Natural killer cell (primary cell): Measurements from ENCODE around the gene ABCC1. TPM values are rescaled to one million over a fixed set of nuclear protein-coding genes. Genes with fewer than 3 reads are reported as not detected.

Experiments
- ATAC-seq, 3 donors: fragments of 150-1000 bp in 2 of 3; fragments of 200-7000 bp in 1 of 3; cut with Tn5 transposase; 1 replicate in 1 of 3; 2 replicates in 2 of 3; pipeline ENCODE4 v1.10.0; 2021; ENCODE audit warnings: mild to moderate bottlenecking in 2 of 3, moderate library complexity in 2 of 3
- DNase-seq, 2 donors: peaks; one replicate each; pipeline versions ENCODE4 v3.0.0 to v3.0.0-alpha.2; 2013 to 2021; ENCODE audit warnings: mixed read lengths in 1 of 2
- H3K27ac ChIP-seq: one replicate; pipeline ENCODE4 v1.5.1; 2013; ENCODE audit warnings: mild to moderate bottlenecking, low read length
- H3K27me3 ChIP-seq: one replicate; pipeline ENCODE4 v1.6.1; 2013; ENCODE audit warnings: low read length; ENCODE audit not compliant: control insufficient read depth, insufficient read depth
- H3K36me3 ChIP-seq: one replicate; pipeline ENCODE4 v1.6.1; 2013; ENCODE audit warnings: low read length; ENCODE audit not compliant: control insufficient read depth, insufficient read depth
- H3K4me1 ChIP-seq: one replicate; pipeline ENCODE4 v1.6.1; 2013; ENCODE audit warnings: low read length; ENCODE audit not compliant: control insufficient read depth, insufficient read depth
- H3K4me3 ChIP-seq: one replicate; pipeline ENCODE4 v1.5.1; 2013; ENCODE audit warnings: low read length
- H3K9me3 ChIP-seq: one replicate; pipeline ENCODE4 v1.6.1; 2013; ENCODE audit warnings: low read length; ENCODE audit not compliant: control insufficient read depth, insufficient read depth
- H3K27ac Mint-ChIP-seq, 2 donors: one replicate each; pipeline ENCODE4 v1.8.0; 2022; ENCODE audit warnings: mild to moderate bottlenecking in 2 of 2, mixed read lengths in 2 of 2, moderate library complexity in 1 of 2
- H3K27me3 Mint-ChIP-seq, 2 donors: one replicate each; pipeline ENCODE4 v1.8.0; 2022; ENCODE audit warnings: low read depth in 2 of 2, mixed read lengths in 2 of 2
- H3K36me3 Mint-ChIP-seq: one replicate; pipeline ENCODE4 v1.8.0; 2022; ENCODE audit warnings: mixed read lengths
- H3K4me1 Mint-ChIP-seq, 2 donors: one replicate each; pipeline ENCODE4 v1.8.0; 2022; ENCODE audit warnings: mixed read lengths in 2 of 2
- H3K4me3 Mint-ChIP-seq: one replicate; pipeline ENCODE4 v1.8.0; 2022; ENCODE audit warnings: mild to moderate bottlenecking, moderate library complexity, mixed read lengths
- H3K9me3 Mint-ChIP-seq, 2 donors: one replicate each; pipeline ENCODE4 v1.8.0; 2022; ENCODE audit warnings: mixed read lengths in 2 of 2
- WGBS: methylation state at CpG from one replicate; pipeline ENCODE4 v1.1.7; 2013; ENCODE audit warnings: missing lambda C conversion rate; ENCODE audit not compliant: insufficient coverage; 5-methylcytosine and 5-hydroxymethylcytosine counted together
- intact Hi-C: fragments of 100-400 bp; cut with micrococcal nuclease; formaldehyde crosslinking; loops from one replicate; pipeline ENCODE4 v1.14.2; 2022
- total RNA-seq, 4 donors: library from RNA; stranded (reverse); fragments of 120-200 nt in 1 of 4; gene quantifications; one replicate each; pipeline versions ENCODE4 v1.2.3 to v1.2.4, GENCODE V29; 2013 to 2022
- TF ChIP-seq, protein P1 (sequence below): fragments of 200-600 bp; IDR thresholded peaks from one replicate; pipeline ENCODE4 v1.8.0; 2022; ENCODE audit warnings: antibody characterized with exemption

The ABCC1 gene
- total RNA-seq, 3 donors from 2014 or later (not counting 1 experiment from before 2014, with no cell fraction given) = 24.5 to 53.9 (median 27.9) TPM

DNA sequence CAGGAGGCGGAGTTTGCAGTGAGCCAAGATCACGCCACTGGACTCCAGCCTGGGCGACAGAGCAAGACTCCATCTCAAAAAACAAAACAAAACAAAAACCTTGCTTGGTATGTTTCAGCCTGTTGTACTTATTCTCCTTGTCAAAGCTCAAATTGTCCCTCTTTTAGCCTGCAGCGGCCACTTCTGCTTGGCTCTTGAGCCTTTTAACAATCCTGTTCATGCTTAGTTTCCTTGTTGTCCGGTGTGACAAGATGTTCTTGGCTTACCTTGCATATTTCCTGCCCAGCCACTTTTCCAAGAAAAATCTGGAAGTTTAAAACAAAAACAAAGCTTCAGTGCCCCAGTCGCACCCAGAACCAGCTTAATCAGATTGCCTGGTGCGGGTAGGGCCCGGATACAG, 81.0 kb downstream of the ABCC1 start:
- H3K9me3 Mint-ChIP-seq = no peaks in the 10 kb centered on the region

DNA sequence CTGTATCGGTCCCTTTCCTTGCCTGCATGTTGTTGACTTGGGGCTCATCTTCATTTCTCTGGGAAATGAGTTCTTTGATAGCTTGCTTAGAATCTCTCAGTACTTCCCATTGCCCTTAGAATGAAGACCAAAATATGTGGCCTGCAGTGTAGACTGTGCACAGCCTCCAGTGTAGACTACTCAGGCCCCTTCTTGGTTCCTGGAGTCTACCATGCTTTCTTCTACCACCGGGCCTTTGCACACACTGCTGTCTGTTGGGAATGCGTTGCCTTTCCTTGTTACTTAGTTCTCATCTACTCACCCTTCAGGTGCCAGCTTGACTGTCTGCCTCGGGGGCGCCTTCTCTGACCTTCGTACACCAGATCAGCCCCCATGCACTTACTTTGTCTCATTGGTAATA, 82.0 kb downstream of the ABCC1 start:
- TF ChIP-seq, protein P1, sequence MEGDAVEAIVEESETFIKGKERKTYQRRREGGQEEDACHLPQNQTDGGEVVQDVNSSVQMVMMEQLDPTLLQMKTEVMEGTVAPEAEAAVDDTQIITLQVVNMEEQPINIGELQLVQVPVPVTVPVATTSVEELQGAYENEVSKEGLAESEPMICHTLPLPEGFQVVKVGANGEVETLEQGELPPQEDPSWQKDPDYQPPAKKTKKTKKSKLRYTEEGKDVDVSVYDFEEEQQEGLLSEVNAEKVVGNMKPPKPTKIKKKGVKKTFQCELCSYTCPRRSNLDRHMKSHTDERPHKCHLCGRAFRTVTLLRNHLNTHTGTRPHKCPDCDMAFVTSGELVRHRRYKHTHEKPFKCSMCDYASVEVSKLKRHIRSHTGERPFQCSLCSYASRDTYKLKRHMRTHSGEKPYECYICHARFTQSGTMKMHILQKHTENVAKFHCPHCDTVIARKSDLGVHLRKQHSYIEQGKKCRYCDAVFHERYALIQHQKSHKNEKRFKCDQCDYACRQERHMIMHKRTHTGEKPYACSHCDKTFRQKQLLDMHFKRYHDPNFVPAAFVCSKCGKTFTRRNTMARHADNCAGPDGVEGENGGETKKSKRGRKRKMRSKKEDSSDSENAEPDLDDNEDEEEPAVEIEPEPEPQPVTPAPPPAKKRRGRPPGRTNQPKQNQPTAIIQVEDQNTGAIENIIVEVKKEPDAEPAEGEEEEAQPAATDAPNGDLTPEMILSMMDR = no peak
- Mint-ChIP-seq H3K4me1 (peaks cover 35 to 43% of the 10 kb centered on the region in 2 donors), H3K27ac (no peak overlapping the region), H3K9me3 (no peaks in the 10 kb centered on the region), H3K36me3 (no peaks in the 10 kb centered on the region), H3K27me3 (no peaks in the 10 kb centered on the region), H3K4me3 (no peak overlapping the region)
- no peak for DNase-seq
- H3K4me1 ChIP-seq = peaks cover 34% of the 10 kb centered on the region
- no peaks in the 10 kb centered on the region for H3K27me3 ChIP-seq
- no peaks in the 10 kb centered on the region for H3K9me3 ChIP-seq
- H3K36me3 ChIP-seq = peaks cover 6% of the 10 kb centered on the region
- no peak overlapping the region for H3K4me3 ChIP-seq
- no peak overlapping the region for H3K27ac ChIP-seq
- no peak for ATAC-seq
- WGBS = 98% methylated on average over 6 of the region's 6 CpGs
- intact Hi-C loops = no loop called here

More for the DNA sequence above, 81.0 kb downstream of the ABCC1 start:
- TF ChIP-seq, protein P1 = no peak
- Mint-ChIP-seq H3K27me3 (no peaks in the 10 kb centered on the region), H3K36me3 (no peaks in the 10 kb centered on the region), H3K4me3 (no peak overlapping the region), H3K27ac (no peak overlapping the region), H3K4me1 (peaks cover 37 to 43% of the 10 kb centered on the region in 2 donors)
- DNase-seq (no peak), ATAC-seq (no peak)
- Histone ChIP-seq H3K36me3 (no peaks in the 10 kb centered on the region), H3K4me3 (no peak overlapping the region), H3K9me3 (no peaks in the 10 kb centered on the region), H3K4me1 (peaks cover 38% of the 10 kb centered on the region), H3K27ac (no peak overlapping the region), H3K27me3 (no peaks in the 10 kb centered on the region)
- intact Hi-C loops = no loop called here
- over 99% methylated on average over 8 of the region's 8 CpGs for WGBS

DNA sequence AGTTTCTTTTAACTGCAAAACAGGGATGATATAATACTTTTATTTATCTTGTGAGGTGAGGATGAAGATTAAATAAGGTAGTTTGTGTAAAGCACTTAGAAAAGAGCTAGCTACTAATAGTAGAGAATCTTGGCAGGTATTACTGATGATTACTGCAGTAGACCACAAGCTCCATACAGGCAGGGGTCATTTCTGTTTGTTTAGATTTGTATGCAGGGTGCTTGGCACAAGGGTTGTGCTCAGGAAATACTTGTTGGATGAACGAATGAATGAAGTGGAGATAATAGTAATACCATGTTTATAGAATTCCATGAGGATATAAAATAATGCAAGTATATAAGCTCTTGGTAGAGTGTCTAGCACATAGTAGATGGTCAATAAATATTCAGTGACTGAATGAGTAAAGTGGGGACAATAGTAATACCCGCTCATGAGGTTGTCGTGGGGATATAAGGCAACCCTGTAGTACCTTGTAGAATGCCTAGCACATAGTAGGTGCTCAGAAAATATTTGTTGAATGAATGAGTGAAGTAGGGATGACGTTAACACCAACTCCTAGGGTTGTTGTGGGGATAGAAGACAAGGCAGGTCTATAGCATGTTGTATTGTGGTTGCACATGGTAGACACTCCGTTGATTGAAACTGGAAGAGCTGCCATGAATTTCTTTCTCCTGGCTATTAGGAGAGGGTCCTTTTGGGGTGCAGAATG, 83.0 kb downstream of the ABCC1 start:
- H3K9me3 ChIP-seq = no peaks in the 10 kb centered on the region
- H3K36me3 ChIP-seq = peaks cover 16% of the 10 kb centered on the region
- intact Hi-C loops = no loop called here
- no peak for ATAC-seq
- Mint-ChIP-seq H3K9me3 (no peaks in the 10 kb centered on the region), H3K4me3 (no peak overlapping the region), H3K36me3 (no peaks in the 10 kb centered on the region), H3K27ac (peak overlapping the region; percentile 73 to 84), H3K27me3 (no peaks in the 10 kb centered on the region), H3K4me1 (peaks cover 33 to 40% of the 10 kb centered on the region in 2 donors)
- no peak overlapping the region for H3K4me3 ChIP-seq
- H3K27me3 ChIP-seq = no peaks in the 10 kb centered on the region
- DNase-seq = no peak
- WGBS = 95% methylated on average over 5 of the region's 5 CpGs
- peaks cover 33% of the 10 kb centered on the region for H3K4me1 ChIP-seq
- H3K27ac ChIP-seq = no peak overlapping the region
- TF ChIP-seq, protein P1 = no peak
